GM19025 (cell line): ENCODE measurements around the gene SLIT3.
"Not testable (repeated sequence)": the region's sequence is repeated elsewhere in the genome, so short reads cannot be mapped to it uniquely, and the experiment has no call there.

Experiments
- ATAC-seq: cut with Tn5 transposase; IDR thresholded peaks from one replicate; pipeline ENCODE4 v1.9.1; 2021; ENCODE audit warnings: mild to moderate bottlenecking, low read depth, moderate library complexity; ENCODE audit not compliant: unreplicated experiment

SLIT3 gene

DNA sequence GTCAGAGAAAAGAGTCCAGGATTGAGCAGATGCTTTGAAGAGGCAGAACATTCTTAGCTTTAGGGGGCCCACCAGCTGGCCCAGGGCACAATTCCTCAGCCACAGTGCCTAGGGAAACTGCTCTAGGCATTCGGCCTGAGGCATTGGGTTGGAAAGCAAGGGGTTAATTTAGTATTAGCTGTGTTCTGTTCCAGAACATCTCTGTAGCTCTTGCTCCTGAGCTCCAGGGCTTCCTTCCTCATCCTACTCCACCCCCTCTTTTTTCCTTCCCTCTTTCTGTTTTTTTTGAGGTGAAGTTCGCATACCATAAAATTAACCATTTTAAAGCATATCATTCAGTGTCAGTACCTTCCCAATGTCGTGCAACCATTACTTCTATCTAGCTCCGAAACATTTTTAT lies 647.3 kb downstream of the SLIT3 start:
- no peak for ATAC-seq

DNA sequence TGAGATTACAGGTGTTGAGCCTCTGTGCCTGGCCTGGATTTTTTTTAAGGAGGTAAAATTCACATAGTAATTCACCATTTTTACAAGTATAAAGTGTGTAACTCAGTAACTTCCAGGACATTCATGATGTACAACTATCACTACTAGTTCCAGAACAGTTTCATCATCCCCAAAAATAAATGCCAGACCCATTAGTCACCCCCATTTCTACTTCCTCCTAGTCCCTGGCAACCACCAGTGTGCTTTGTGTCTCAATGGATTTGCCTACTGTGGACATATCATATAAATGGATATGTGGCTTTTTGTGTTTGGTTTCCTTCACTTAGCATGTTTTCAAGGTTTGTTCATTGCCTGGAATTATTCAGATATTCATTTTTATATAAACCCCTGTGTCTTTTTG lies 649.3 kb downstream of the SLIT3 start:
- no peak for ATAC-seq

DNA sequence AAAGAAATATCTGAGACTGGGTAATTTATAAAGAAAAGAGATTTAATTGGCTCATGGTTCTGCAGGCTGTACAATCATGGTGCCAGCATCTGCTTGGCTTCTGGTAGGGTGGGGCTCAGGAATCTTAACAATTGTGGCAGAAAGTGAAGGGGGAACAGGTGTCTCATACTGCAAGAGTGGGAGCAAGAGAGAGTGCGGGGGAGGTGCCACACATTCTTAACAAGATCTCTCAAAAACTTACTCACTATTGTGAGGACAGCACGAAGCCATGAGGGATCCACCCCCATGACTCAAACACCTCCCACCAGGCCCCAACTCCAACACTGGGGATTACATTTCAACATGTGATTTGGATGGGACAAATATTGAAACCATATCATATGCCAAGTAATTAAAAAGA lies 651.6 kb downstream of the SLIT3 start:
- no peak for ATAC-seq

DNA sequence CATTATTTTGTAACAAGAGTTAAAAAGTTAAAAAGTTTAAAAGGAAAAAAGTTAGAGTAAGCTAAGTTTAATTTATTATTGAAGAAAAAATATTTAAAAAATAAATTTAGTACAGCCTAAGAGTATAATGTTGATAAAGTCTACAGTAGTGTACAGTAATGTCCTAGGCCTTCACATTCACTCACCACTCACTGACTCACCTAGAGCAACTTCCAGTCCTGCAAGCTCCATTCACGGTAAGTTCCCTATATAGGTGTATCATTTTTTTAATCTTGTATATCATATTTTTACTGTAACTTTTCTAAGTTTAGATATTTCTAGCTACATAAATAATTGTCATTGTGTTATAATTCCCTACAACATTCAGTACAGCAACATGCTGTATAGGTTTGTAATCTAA lies 652.4 kb downstream of the SLIT3 start:
- no peak for ATAC-seq

DNA sequence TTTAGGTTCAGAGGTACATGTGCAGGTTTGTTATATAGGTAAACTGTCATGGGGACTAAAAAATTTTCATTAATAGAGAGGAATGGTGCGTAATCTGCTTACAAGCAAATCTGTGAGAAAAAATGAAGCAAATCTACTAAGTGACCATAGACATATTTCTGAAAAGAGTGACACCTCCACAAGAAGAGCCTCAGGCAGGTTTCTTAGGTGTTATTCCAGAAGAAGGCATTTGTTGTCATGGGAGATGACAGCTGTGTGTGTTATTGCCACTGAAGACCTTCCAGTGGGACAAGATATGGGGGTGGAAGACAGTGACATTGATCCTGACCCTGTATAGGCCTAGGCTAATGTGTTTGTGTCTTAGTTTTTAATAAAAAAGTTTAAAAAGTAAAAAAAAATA lies 652.9 kb downstream of the SLIT3 start:
- ATAC-seq = no peak

DNA sequence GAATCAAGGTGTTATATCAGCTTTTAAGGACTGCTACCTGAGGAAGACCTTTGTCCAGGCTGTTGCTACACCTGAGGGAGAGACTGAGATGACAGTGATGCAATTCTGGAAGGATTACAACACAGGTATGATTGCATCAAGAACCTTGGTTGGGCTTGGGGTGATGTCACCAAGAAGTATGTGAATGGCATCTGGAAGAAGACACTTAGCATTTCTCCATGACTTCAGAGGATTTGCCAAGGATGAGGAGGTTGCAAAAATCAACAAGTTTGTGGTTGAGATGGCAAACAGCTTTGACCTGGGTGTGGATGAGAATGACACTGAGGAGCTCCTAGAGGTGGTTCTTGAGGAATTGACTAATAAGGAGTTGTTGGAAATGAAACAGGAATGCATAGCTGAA lies 653.9 kb downstream of the SLIT3 start:
- ATAC-seq = no peak

DNA sequence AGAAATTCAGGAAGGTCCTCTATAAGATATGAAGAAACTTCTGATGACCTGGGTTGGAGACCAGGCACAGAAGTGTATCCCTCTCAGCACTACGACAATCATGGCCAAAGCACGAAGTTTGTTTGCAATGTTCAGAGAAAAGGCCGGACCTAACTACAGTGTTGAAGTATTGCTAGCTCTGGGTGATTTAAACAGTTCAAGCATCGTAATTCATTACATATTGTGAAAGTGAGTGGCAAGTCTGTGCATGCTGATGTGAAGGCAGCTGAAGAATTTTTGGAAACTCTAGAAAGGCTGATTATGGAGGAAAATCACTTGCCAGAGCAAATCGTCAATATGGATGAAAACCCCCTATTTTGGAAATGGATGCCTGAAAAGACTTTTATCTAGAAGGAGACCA lies 654.6 kb downstream of the SLIT3 start:
- no peak for ATAC-seq

DNA sequence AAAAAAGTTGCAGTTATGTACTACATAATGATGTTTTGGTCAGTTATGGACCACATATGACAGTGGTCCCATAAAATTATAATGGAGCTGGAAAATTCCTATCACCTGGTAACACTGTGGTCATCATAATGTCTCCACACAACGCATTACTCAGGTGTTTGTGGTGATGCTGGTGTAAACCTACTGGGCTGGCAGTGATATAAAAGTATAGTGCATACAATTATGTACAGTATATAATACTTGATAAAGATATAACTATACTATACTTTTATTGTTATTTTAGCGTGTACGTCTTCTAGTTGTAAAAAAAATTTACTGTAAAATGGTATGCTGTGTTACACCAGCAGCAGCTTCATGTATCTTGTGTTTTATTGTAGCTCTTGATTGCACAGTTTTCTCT lies 655.7 kb downstream of the SLIT3 start:
- no peak for ATAC-seq

DNA sequence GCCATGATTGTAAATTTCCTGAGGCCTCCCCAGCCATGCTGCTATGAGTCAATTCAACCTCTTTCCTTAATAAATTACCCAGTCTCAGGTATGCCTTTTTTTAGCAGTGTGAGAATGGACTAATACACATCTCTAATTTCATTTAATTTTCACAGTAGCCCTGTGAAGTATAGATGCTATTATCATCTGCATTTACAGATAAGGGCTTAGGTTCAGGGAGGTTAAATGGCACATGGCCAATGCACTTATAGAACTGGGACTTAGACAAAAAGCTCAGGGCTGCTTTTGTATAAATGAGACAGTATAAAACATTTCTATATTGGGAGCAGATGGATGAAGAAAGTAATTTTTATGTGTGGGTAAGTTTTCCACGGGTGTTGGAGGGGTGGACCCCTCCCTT lies 658.9 kb downstream of the SLIT3 start:
- ATAC-seq = no peak

DNA sequence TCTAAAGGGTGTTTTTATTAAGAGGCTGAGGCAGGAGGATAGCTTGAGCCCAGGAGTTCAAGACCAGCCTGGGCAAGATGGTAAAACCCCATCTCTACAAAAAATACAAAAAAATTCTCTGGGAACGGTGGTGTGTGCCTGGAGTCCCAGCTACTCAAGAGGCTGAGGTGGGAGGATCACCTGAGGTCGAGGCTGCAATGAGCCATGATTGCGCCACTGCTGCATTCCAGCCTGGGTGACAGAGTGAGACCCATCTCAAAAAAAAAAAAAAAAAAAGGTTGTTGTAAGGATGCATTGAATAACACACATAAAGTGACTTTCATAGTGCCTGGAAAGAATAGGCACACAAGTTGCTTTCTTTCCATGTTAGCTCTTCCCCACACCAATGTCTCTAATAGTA lies 662.1 kb downstream of the SLIT3 start:
- ATAC-seq = not testable (repeated sequence)

DNA sequence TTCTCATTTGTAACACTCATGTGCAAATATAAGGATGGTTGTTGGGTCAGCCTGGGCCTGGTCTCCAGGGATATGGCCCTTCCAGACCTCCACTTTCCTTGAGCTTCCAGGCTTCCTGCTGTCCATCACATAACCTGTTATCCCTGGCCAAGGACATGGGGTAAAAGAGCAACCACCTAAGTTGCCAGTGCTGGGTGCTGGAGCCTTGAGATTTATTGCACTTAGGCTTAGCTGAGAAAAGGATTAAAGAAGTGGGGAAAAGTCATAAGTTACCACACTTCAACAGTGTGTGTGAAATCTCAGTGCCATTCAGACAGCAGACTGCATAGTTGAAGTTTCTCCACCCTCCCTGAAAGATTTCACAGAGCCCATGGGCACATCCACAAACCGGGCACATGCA lies 663.1 kb downstream of the SLIT3 start:
- no peak for ATAC-seq

DNA sequence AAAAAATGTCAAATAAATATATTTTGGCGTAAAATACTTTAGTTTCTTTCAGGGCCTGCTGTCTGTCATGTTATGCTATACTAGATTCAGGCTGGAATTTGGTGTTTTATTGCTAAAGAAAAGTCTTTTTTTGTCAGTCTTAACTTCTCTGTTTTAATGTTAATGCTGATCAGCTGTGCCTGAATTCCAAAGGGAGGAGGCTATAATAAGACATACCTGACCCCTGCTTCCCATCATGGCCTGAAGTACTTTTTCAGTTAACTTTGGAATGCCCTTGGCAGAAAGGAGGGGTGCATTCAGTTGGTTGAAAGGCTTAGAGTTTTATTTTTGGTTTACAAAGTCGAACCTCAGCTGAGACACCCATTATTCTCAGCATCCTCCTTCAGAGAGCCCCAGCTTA lies 663.7 kb downstream of the SLIT3 start:
- ATAC-seq = no peak

DNA sequence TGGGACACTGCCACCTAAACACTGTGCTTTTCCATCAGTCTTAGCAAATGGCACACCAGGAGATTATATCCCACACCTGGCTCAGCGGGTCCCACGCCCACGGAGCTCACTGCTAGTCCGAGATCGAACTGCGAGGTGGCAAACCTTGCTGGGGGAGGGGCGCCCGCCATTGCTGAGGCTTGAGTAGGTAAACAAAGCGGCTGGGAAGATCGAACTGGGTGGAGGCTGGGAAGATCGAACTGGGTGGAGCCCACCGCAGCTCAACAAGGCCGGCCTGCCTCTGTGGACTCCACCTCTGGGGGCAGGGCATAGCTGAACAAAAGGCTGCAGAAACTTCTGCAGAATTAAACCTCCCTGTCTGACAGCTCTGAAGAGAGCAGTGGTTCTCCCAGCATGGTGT lies 670.0 kb downstream of the SLIT3 start:
- not testable (repeated sequence) for ATAC-seq

DNA sequence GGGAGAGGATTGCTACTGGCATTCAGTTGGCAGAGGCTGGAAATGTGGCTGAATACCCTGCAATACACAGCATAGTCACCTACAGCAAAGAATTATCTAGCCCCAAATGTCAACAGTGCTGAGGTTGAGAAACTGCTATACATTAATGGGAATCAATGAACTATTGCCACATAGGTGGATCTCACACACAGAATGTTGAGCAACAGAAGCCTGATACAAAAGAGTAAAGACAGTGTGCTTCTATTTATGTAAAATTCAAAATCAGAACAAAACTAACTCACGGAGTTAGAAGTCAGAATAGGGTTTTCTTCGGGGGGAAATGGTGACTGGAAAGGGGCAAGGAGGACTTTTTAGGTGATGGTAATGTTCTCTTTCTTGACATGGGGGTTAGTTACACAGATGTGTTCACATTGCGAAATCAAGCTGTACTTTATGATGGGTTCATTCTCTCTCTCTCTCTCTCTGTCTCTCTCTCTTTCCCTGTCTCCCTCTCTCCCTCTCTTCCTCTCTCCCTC lies 676.0 kb downstream of the SLIT3 start:
- ATAC-seq = no peak

DNA sequence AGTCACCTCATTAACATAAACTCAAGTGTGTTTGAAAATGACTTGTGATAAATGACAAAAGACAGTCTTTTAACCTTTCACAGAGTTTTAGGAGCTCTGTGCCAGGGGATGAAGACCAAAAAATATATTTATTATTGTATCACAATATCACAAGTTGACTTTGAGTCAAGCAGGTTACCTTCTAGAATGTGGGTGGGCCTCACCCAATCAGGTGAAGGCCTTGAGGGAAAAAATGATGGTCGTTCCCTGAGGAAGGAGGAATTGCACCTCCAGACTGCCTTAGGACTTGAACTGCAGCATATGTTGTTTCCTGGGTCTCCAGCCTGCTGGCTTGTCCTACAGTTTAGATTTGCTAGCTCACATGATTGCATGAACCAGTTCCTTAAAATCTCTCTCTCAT lies 680.1 kb downstream of the SLIT3 start:
- no peak for ATAC-seq

DNA sequence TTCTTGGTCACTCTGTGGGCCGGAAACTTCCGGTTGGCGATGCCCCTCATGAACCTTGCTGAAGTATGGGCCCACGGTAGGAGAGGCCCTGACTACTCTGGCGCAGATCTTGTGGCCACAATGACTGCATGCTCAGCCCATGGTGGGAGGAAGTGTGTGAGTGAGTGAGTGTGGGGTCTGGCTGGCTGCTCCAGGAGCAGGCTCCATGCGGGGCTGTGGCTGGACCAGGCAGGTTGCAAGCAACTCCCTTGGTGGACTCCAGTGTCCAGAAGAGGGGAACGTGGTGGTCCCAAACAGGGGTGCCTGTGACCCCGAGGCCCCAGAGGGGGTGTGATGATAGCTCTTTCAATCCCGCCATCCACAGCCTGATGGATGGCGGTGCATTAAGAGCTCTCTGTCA lies 686.3 kb downstream of the SLIT3 start:
- ATAC-seq = no peak

DNA sequence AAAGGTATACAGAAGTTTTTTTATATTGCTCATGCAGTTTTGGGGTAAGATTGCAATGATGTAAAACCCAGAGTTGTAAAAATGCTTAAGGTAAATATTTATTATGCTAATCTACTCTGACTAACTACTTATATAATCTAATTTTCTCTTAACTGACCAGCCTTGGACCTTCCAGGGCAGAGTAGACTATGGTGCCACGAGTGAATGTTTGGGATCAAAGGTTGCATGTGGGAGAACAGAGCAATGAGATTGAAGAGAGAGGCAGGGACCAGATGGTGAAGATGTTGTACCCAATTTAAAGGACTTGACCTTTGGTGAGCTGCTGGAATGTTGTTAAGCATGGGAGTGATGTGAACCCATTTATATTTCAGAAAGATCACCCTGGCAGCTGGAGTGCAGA lies 686.9 kb downstream of the SLIT3 start:
- no peak for ATAC-seq

DNA sequence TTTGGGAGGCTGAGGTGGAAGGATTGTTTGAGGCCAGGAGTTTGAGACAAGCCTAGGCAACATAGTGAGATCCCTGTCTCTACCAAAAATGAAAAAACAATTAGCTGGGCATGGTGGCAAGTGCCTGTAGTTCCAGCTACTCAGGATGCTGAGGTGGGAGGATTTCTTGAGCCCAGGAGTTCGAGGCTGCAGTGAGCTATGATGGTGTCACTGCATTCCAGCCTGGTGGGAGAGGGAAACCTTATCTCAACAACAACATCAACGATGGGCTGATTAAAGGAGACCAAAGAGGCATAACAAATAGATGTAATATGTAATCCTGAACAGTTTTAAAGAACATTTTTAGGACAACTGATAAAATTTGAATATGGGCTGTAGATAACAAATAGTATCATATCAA lies 687.5 kb downstream of the SLIT3 start:
- no peak for ATAC-seq

DNA sequence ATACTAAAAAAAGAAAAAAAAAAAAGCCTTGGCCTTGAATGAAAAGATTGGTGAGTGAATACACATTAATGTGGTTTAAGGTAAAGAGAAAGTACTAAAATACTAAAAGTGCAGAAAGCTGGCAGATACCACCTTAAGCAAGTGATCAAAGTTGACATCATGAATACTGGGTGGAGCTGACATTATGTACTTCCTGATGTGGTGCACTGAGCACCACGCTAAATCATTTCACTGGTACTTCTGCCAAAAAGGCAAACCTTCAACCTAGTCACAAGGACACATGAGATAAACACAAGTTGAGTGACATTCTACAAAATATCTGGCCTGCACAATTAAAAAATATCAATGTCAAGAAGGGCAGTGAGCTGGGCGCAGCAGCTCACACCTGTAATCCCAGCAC lies 687.9 kb downstream of the SLIT3 start:
- ATAC-seq = no peak

DNA sequence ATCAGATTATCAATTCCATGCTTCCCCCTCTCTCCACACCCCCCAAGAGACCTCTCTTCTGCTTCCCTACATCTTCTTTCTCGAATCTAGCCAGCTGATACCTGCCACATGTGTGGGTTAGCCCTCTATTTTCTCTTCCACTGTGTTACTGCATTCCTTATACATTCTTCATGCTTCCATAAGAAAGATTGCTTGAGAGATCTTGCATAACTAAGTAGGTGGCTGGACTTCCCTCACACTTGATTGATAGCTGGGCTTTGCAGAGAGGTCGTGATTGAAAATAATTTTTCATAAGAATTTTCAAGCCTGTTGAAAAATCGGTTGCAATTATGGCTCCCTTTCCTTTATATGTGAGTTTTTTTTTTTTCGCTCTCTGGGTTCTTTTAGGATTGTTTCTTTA lies 688.8 kb downstream of the SLIT3 start:
- ATAC-seq = no peak
